Psoas muscle (tissue), 8 donors: ENCODE results near the gene HS3ST2. TPM values are rescaled to one million over a fixed set of nuclear protein-coding genes. Genes with fewer than 3 reads are reported as not detected.

Source experiments
- ATAC-seq, 4 donors: fragments of 200-7000 bp; cut with Tn5 transposase; one replicate each; pipeline ENCODE4 v1.9.1; 2020; ENCODE audit warnings: moderate library complexity in 3 of 4, mild to moderate bottlenecking in 2 of 4
- DNase-seq, 2 donors: peaks; one replicate each; pipeline ENCODE4 v3.0.0-alpha.2; 2020
- H3K27ac ChIP-seq: fragments of 200-600 bp; one replicate; pipeline ENCODE4 v1.8.0; 2022
- H3K27me3 ChIP-seq, 3 donors: fragments of 200-600 bp in 1 of 3; one replicate each; pipeline versions ENCODE4 v1.6.1 to v1.8.0; 2013 to 2022; ENCODE audit warnings: low read length in 2 of 3, mild to moderate bottlenecking in 2 of 3, moderate library complexity in 1 of 3; ENCODE audit not compliant: insufficient read depth in 3 of 3
- H3K36me3 ChIP-seq, 2 donors: fragments of 200-600 bp in 1 of 2; one replicate each; pipeline versions ENCODE4 v1.6.1 to v1.8.0; 2013 to 2022; ENCODE audit warnings: low read depth in 1 of 2, mild to moderate bottlenecking in 1 of 2, moderate library complexity in 1 of 2; ENCODE audit not compliant: insufficient read depth in 1 of 2
- H3K4me1 ChIP-seq: fragments of 200-600 bp; one replicate; pipeline ENCODE4 v1.8.0; 2022
- H3K4me3 ChIP-seq: fragments of 200-600 bp; one replicate; pipeline ENCODE4 v1.8.0; 2022; ENCODE audit warnings: mild to moderate bottlenecking
- H3K9me3 ChIP-seq: fragments of 200-600 bp; one replicate; pipeline ENCODE4 v1.8.0; 2022
- CTCF ChIP-seq: fragments of 200-600 bp; IDR thresholded peaks from one replicate; pipeline ENCODE4 v1.8.0; 2022; ENCODE audit warnings: antibody characterized with exemption
- WGBS, 3 donors: extraction: QIAGEN DNeasy Blood & Tissue Kit; methylation state at CpG; one replicate each; pipeline versions ENCODE4 v1.1.6 to v1.1.7; 2013; 5-methylcytosine and 5-hydroxymethylcytosine counted together
- intact Hi-C, 2 donors: fragments of 100-400 bp; cut with DNase I; formaldehyde crosslinking; loops; one replicate each; pipeline versions ENCODE4 v1.11.0 to v1.14.2; 2022
- polyA plus RNA-seq, 3 donors: library from polyadenylated mRNA; stranded (reverse); fragments of 200-250 nt; gene quantifications; one replicate each; pipeline ENCODE4 v1.2.3, GENCODE V29; 2013
- total RNA-seq, 4 donors: library from RNA; stranded (reverse); fragmentation: NEBNext Ultra II Directional in 2 of 4; extraction: Animal tissue kit (Norgen Biotek cat#: 25700) in 2 of 4; gene quantifications; one replicate each; pipeline versions ENCODE4 v1.2.1 to v1.2.4, GENCODE V29; 2021 to 2023
- donor health status: healthy with polysubstance abuse.
- donor health status: DM: no; HTN: no; CAD: no; lungs with moderate emphysema.
- donor health status: Bipolar disorder and iron deficiency.
- donor health status: healthy.
- donor health status: DM: yes; HTN: yes; CAD: no.
- donor health status: DM: no; HTN: no; CAD: no.
- donor health status: DM: no; HTN: no; CAD: no.
- donor health status: DM: yes; HTN: yes; CAD: no.

The HS3ST2 gene
- total and polyA plus RNA-seq, 7 donors: 0.05 to 1.6 (median 0.42) TPM; not detected in 1

DNA sequence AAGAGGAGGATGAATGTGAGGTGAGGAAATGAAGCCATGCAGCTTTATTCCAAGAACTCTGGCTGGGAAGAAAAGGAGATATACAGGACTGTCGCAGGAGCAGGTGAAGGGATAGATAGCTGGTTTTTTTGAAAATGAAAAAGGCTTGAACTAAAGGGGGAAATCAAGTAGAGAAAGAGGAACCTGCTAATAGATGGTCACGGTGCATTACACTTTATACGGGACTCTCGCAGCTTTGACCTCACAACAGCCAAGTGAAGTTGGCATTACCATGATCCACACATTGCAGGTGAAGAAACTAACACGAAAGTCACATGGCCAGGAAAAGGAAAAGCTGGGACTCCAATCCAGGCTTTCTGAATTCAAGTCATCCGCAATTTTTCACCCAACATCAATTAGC is 86.9 kb downstream of the HS3ST2 start:
- ATAC-seq: no peak
- H3K9me3 ChIP-seq: no peaks in the 10 kb centered on the region
- TF ChIP-seq CTCF: no peak
- WGBS, 3 donors: 48 to 67% (median 61%) methylated on average over 6 of the region's 6 CpGs
- no peaks in the 10 kb centered on the region for H3K36me3 ChIP-seq
- peaks cover 0 to 14% (median 3%) of the 10 kb centered on the region in 3 donors for H3K27me3 ChIP-seq
- DNase-seq: no peak
- H3K4me1 ChIP-seq: no peaks in the 10 kb centered on the region
- intact Hi-C loops: no loop called here
- no peak overlapping the region for H3K4me3 ChIP-seq
- no peak overlapping the region for H3K27ac ChIP-seq

DNA sequence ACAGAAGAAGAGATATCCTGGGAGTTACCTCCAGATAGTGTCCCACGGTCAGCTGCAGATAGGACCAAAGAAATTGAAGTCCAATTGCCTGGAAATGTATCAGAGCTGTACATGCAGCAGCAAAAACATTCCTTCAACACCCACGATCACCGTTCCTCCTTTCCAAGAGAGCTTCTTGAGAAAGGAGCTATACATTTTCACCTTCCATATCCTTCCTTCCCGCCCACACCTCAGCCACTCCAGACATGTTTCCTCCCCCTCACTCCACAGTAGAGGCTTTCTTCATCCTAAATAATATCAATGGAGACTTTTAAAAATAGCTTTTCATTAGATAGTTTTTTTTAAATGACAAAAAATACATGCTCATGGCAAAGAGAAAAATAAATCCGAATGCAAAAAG is 87.6 kb downstream of the HS3ST2 start:
- peaks cover 0 to 12% (median 3%) of the 10 kb centered on the region in 3 donors for H3K27me3 ChIP-seq
- H3K27ac ChIP-seq: no peak overlapping the region
- intact Hi-C loops: no loop called here
- no peak for DNase-seq
- H3K4me3 ChIP-seq: no peak overlapping the region
- no peaks in the 10 kb centered on the region for H3K9me3 ChIP-seq
- no peak for ATAC-seq
- H3K36me3 ChIP-seq: no peaks in the 10 kb centered on the region
- WGBS, 3 donors: 63 to 65% (median 64%) methylated on average over 5 of the region's 5 CpGs
- no peaks in the 10 kb centered on the region for H3K4me1 ChIP-seq
- no peak for TF ChIP-seq CTCF

DNA sequence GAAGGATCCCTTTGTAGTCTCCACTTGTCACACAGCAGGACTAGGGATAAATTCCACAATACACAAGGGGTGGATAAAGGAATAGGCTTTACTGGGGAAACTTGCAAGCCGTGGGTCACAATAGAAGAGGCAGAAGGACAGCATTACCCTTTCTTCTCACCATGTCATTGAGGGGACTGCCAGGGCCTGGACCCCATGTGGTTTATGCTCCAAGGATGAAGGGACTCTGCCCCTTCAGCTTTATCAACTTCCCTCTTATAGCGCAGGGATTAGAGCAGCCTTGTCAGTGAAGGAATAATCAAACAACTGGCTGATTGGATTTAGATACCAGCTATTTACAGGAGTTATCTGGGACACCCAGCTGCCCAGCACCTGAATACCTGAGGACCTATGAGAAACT is 89.8 kb downstream of the HS3ST2 start:
- no peak overlapping the region for H3K27ac ChIP-seq

DNA sequence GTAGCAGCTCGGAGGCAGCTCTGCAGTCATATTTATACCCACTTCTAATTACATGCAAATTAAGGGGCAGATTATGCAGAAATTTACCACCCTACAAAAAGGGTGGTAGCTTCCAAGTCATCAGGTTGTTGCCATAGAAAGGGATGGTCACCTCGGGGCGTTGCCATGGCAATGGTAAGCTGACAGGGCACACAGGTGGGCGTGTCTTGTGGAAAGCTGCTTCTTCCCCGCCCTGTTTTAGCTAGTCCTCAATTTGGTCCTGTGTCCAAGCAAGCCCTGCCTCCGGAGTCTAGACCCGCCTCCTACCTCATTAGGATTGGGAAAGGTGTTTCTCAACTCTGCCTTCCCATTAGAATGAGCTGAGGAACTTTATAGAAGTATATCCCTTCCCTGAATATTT is 98.7 kb downstream of the HS3ST2 start:
- intact Hi-C loops: no loop called here
- 50 to 69% (median 67%) methylated on average over 7 of the region's 7 CpGs for WGBS, 3 donors
- TF ChIP-seq CTCF: no peak
- Histone ChIP-seq H3K9me3 (no peaks in the 10 kb centered on the region), H3K27ac (no peak overlapping the region), H3K4me3 (no peak overlapping the region), H3K4me1 (no peaks in the 10 kb centered on the region), H3K36me3 (no peaks in the 10 kb centered on the region), H3K27me3 (no peaks in the 10 kb centered on the region)
- ATAC-seq (no peak), DNase-seq (no peak)

More for the DNA sequence above, 89.8 kb downstream of the HS3ST2 start:
- Histone ChIP-seq H3K27me3 (peaks cover 0 to 5% (median 3%) of the 10 kb centered on the region in 3 donors), H3K4me3 (no peak overlapping the region), H3K4me1 (no peaks in the 10 kb centered on the region), H3K36me3 (no peaks in the 10 kb centered on the region), H3K9me3 (no peaks in the 10 kb centered on the region)
- no peak for TF ChIP-seq CTCF
- intact Hi-C loops: no loop called here
- WGBS, 3 donors: 66 to 68% (median 66%) methylated on average over 2 of the region's 2 CpGs
- DNase-seq: no peak
- no peak for ATAC-seq

GRCh38 chr16:22915003-22915402 is 101.0 kb downstream of the HS3ST2 start:
- H3K4me3 ChIP-seq: no peak overlapping the region
- 87 to 89% (median 88%) methylated on average over 25 of the region's 25 CpGs for WGBS, 3 donors
- no peaks in the 10 kb centered on the region for H3K36me3 ChIP-seq
- H3K4me1 ChIP-seq: no peaks in the 10 kb centered on the region
- no peaks in the 10 kb centered on the region for H3K27me3 ChIP-seq
- no peak for DNase-seq
- no peak overlapping the region for H3K27ac ChIP-seq
- intact Hi-C loops: no loop called here
- H3K9me3 ChIP-seq: no peaks in the 10 kb centered on the region
- no peak for ATAC-seq
- TF ChIP-seq CTCF: no peak
